HepG2 (cell line): ENCODE measurements around the gene HAGH. TPM values are rescaled to one million over a fixed set of nuclear protein-coding genes. Genes with fewer than 3 reads are reported as not detected.
A peak's percentile ranks its signal among the peaks of the same experiment; 100 is the strongest.

Experiments
- ARHGAP35 ChIP-seq: sonication (generic); formaldehyde crosslinking; IDR thresholded peaks from 2 replicates; pipeline ENCODE4 v1.9.0; 2022; ENCODE audit warnings: mild to moderate bottlenecking, inconsistent platforms, moderate library complexity, missing genetic modification reagents, borderline replicate concordance
- CHD4 ChIP-seq: fragments of 200-600 bp; sonication (generic); IDR thresholded peaks from 2 replicates; pipeline ENCODE4 v1.7.0; 2017; ENCODE audit warnings: mild to moderate bottlenecking, low read length, borderline replicate concordance
- FOSL1 ChIP-seq: sonication (generic); formaldehyde crosslinking; IDR thresholded peaks from 2 replicates; pipeline ENCODE4 v1.9.0; 2021; ENCODE audit warnings: missing genetic modification reagents, borderline replicate concordance
- KAT2B ChIP-seq: fragments of 150-350 bp; IDR thresholded peaks from 2 replicates; pipeline ENCODE4 v1.6.1; 2014; ENCODE audit warnings: low read depth, low read length, borderline replicate concordance
- KDM2A ChIP-seq: sonication (generic); formaldehyde crosslinking; IDR thresholded peaks from 2 replicates; pipeline ENCODE4 v1.4.0; 2020; ENCODE audit warnings: low read depth, missing genetic modification reagents, borderline replicate concordance
- NFKBIZ ChIP-seq: IDR thresholded peaks from 2 replicates; pipeline ENCODE4 v1.6.1; 2018; ENCODE audit warnings: missing genetic modification reagents, missing compliant biosample characterization
- ONECUT2 ChIP-seq: sonication (generic); formaldehyde crosslinking; IDR thresholded peaks from 2 replicates; pipeline ENCODE4 v1.4.0; 2020; ENCODE audit warnings: missing genetic modification reagents
- PHF8 ChIP-seq: sonication (generic); formaldehyde crosslinking; IDR thresholded peaks from 2 replicates; pipeline ENCODE4 v1.5.0; 2020; ENCODE audit warnings: missing genetic modification reagents
- REL ChIP-seq: sonication (generic); formaldehyde crosslinking; conservative IDR thresholded peaks from 2 replicates; pipeline ENCODE4 v1.8.0; 2022; ENCODE audit warnings: mild to moderate bottlenecking, missing genetic modification reagents, moderate library complexity
- RXRA ChIP-seq: sonication (generic); formaldehyde crosslinking; IDR thresholded peaks from 2 replicates; pipeline ENCODE4 v1.5.1; 2020; ENCODE audit warnings: missing genetic modification reagents
- SOX5 ChIP-seq: IDR thresholded peaks from 2 replicates; pipeline ENCODE4 v1.6.1; 2016; ENCODE audit warnings: borderline replicate concordance
- TAF15 ChIP-seq: fragments of 200-400 bp; formaldehyde crosslinking; IDR thresholded peaks from one replicate; pipeline ENCODE4 v1.6.1; 2018; ENCODE audit warnings: mild to moderate bottlenecking, low read depth, low read length; ENCODE audit not compliant: poor library complexity, severe bottlenecking
- TMF1 ChIP-seq: sonication (generic); formaldehyde crosslinking; IDR thresholded peaks from 2 replicates; pipeline ENCODE4 v1.8.1; 2022; ENCODE audit warnings: low read depth, missing genetic modification reagents
- ZC3H13 ChIP-seq: sonication (generic); formaldehyde crosslinking; IDR thresholded peaks from 2 replicates; pipeline ENCODE4 v1.8.1; 2023; ENCODE audit warnings: mild to moderate bottlenecking, missing genetic modification reagents, moderate library complexity
- ZNF124 ChIP-seq: sonication (generic); formaldehyde crosslinking; IDR thresholded peaks from 2 replicates; pipeline ENCODE4 v1.4.0; 2020; ENCODE audit warnings: missing genetic modification reagents
- ZNF460 ChIP-seq: sonication (generic); formaldehyde crosslinking; IDR thresholded peaks from 2 replicates; pipeline ENCODE4 v1.5.1; 2020; ENCODE audit warnings: missing genetic modification reagents, mild to moderate bottlenecking, borderline replicate concordance
- ZNF558 ChIP-seq: sonication (generic); formaldehyde crosslinking; IDR thresholded peaks from 2 replicates; pipeline ENCODE4 v1.9.0; 2022; ENCODE audit warnings: mild to moderate bottlenecking, missing genetic modification reagents, borderline replicate concordance
- ZNF629 ChIP-seq: sonication (generic); formaldehyde crosslinking; conservative IDR thresholded peaks from 2 replicates; pipeline ENCODE4 v1.5.0; 2020; ENCODE audit warnings: missing genetic modification reagents
- ZNF709 ChIP-seq: sonication (generic); formaldehyde crosslinking; IDR thresholded peaks from 2 replicates; pipeline ENCODE4 v1.5.0; 2020; ENCODE audit warnings: mild to moderate bottlenecking, missing genetic modification reagents
- ZNF781 ChIP-seq: sonication (generic); formaldehyde crosslinking; IDR thresholded peaks from 2 replicates; pipeline ENCODE4 v1.5.1; 2020; ENCODE audit warnings: borderline replicate concordance, mild to moderate bottlenecking, missing genetic modification reagents; ENCODE audit errors: not compliant biosample characterization
- ZSCAN31 ChIP-seq: sonication (generic); formaldehyde crosslinking; IDR thresholded peaks from 2 replicates; pipeline ENCODE4 v1.5.0; 2020; ENCODE audit warnings: low read depth, mild to moderate bottlenecking, missing genetic modification reagents
- polyA plus RNA-seq, 8 experiments: library from polyadenylated mRNA; depleted of rRNA in 3 of 8; stranded (reverse) in 7 of 8; unstranded in 1 of 8; fragments of >200 nt; fragmentation: Illumina TruSeq in 4 of 8; extraction: Trizol in 4 of 8; gene quantifications; 2 replicates each; pipeline versions ENCODE4 v1.2.1 to v1.2.3, GENCODE V29; 2011 to 2016; ENCODE audit warnings: low read depth in 4 of 8, missing spikeins in 1 of 8, mixed read lengths in 1 of 8; ENCODE audit not compliant: insufficient read depth in 1 of 8
- total RNA-seq, 5 experiments: library from RNA; depleted of rRNA; stranded (reverse); fragments of >200 nt; fragmentation: Illumina TruSeq; extraction: Trizol; gene quantifications; 2 replicates each; pipeline ENCODE4 v1.2.3, GENCODE V29; 2016; ENCODE audit warnings: low read depth in 1 of 5
- TF ChIP-seq, protein P1 (sequence below): sonication (generic); formaldehyde crosslinking; IDR thresholded peaks from 2 replicates; pipeline ENCODE4 v1.5.1; 2020; ENCODE audit warnings: missing genetic modification reagents, mild to moderate bottlenecking, borderline replicate concordance
- TF ChIP-seq, protein P2 (sequence below): sonication (generic); formaldehyde crosslinking; IDR thresholded peaks from 2 replicates; pipeline ENCODE4 v1.8.1; 2023; ENCODE audit warnings: missing genetic modification reagents, inconsistent platforms, borderline replicate concordance
- TF ChIP-seq, protein P3 (sequence below): sonication (generic); formaldehyde crosslinking; IDR thresholded peaks from 2 replicates; pipeline ENCODE4 v1.9.0; 2021; ENCODE audit warnings: missing genetic modification reagents, mild to moderate bottlenecking, borderline replicate concordance

The HAGH gene
- total and polyA plus RNA-seq, 2 of the 13 experiments (the other 11 are each of a cell fraction or from before 2014, with no cell fraction given) = 70.4 to 95.4 TPM

DNA sequence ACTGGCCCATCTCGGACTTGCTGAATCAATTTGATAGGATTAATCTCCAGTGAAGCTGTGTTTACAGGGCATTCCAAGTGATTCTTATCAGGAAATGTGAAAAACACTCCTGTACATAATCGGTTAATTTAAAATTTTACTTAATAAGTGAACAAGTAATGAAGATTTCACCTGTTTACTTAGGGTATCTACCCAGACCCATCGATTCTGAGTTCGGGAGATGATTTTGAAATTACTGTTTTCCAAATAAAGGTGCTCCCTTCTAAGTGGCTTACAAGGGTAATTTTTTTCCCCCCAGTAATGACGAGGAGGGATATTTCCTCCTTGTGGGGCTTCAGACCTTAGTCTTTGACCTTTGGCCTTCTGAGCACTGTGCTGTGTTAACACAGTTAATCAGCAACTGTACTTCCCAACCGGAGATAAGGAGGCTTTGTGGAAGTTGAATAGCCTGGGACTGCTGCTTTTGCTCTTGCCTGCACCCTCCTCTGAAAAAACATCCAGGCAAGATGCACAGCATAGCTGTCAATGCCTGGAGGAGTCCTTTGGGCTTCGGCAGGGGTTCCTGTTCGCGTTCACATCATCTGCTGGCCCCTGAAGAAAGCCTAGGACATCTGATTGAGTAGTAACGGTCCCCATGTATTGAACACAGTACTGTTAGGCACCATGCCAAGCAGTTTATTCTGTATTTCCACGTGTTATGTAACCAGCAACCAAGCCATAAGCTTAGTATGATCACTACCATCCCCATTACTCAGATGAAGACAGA is 2.2 kb upstream of the HAGH start (continued):
- TF ChIP-seq, protein P1, sequence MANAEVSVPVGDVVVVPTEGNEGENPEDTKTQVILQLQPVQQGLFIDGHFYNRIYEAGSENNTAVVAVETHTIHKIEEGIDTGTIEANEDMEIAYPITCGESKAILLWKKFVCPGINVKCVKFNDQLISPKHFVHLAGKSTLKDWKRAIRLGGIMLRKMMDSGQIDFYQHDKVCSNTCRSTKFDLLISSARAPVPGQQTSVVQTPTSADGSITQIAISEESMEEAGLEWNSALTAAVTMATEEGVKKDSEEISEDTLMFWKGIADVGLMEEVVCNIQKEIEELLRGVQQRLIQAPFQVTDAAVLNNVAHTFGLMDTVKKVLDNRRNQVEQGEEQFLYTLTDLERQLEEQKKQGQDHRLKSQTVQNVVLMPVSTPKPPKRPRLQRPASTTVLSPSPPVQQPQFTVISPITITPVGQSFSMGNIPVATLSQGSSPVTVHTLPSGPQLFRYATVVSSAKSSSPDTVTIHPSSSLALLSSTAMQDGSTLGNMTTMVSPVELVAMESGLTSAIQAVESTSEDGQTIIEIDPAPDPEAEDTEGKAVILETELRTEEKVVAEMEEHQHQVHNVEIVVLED (CRISPR knock-in tag) = 0 out of 2 replicates have a peak, but pooled peaks have one; percentile 37
- TF ChIP-seq ZNF124 (CRISPR knock-in tag) (peak; percentile 79; the same call in 1 of the 2 replicates), ZC3H13 (CRISPR knock-in tag) (peak; percentile 99), TMF1 (CRISPR knock-in tag) (no peak), PHF8 (0 out of 2 replicates have a peak, but pooled peaks have one; percentile 15), ZNF709 (no peak), CHD4 (no peak), ZNF460 (CRISPR knock-in tag) (no peak), ZSCAN31 (CRISPR knock-in tag) (no peak), SOX5 (peak; percentile 72; the same call in 1 of the 2 replicates), ARHGAP35 (CRISPR knock-in tag) (no peak), TAF15 (no peak), NFKBIZ (CRISPR knock-in tag) (peak; percentile 43; the same call in 1 of the 2 replicates), FOSL1 (CRISPR knock-in tag) (no peak), ZNF558 (no peak), REL (CRISPR knock-in tag) (no peak), RXRA (CRISPR knock-in tag) (peak; percentile 74; the same call in 1 of the 2 replicates), KDM2A (CRISPR knock-in tag) (peak; percentile 47; the same call in 1 of the 2 replicates), ZNF629 (CRISPR knock-in tag) (peak; percentile 66), KAT2B (no peak), ONECUT2 (CRISPR knock-in tag) (no peak; the same call in 1 of the 2 replicates), ZNF781 (CRISPR knock-in tag) (no peak)
- TF ChIP-seq, protein P2, sequence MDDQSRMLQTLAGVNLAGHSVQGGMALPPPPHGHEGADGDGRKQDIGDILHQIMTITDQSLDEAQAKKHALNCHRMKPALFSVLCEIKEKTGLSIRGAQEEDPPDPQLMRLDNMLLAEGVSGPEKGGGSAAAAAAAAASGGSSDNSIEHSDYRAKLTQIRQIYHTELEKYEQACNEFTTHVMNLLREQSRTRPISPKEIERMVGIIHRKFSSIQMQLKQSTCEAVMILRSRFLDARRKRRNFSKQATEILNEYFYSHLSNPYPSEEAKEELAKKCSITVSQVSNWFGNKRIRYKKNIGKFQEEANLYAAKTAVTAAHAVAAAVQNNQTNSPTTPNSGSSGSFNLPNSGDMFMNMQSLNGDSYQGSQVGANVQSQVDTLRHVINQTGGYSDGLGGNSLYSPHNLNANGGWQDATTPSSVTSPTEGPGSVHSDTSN (CRISPR knock-in tag) = no peak
- TF ChIP-seq, protein P3, sequence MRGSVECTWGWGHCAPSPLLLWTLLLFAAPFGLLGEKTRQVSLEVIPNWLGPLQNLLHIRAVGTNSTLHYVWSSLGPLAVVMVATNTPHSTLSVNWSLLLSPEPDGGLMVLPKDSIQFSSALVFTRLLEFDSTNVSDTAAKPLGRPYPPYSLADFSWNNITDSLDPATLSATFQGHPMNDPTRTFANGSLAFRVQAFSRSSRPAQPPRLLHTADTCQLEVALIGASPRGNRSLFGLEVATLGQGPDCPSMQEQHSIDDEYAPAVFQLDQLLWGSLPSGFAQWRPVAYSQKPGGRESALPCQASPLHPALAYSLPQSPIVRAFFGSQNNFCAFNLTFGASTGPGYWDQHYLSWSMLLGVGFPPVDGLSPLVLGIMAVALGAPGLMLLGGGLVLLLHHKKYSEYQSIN (CRISPR knock-in tag) = no peak
